ENCODE results near the gene NUDT5.
"Not testable (repeated sequence)": the region's sequence is repeated elsewhere in the genome, so short reads cannot be mapped to it uniquely, and the experiment has no call there.

Gene NUDT5

DNA sequence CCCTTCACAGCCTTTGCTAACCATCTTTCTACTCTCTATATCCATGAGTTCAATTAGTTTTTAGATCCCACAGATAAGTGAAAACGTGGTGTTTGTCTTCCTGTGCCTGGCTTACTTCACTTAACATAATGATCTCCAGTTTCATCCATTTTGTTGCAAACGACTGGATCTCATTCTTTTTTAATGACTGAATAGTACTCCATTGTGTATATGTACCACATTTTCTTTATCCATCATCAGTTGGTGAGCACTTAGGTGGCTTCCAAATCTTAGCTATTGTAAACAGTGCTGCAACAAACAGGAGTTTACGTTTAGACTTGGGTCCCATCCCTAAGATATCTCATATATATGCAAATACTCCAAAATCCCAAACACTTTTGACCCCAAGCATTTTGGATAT is 9.4 kb upstream of the NUDT5 start:
- no peak for DNase-seq (ENCODE audit: low read depth in 4 of 4, low spot score in 1 of 4)

DNA sequence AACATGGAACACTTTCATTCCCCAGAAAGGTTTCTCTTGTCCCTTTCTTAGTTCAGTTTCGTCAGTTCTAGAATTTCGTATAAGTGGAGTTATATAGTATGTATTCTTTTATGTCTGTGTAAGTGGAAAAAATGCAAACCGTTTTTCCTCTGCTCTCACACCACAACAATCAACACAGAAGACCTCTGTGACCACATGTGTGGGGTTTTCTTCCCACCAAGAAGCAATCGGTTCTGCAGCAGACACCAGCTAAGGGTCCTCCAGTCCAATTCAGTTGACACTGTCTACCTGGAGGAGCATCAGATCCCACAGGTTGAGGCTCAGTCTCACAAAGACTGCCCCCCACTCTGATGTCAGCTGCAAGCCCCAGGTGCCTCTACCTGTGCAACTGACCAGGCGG is 6.5 kb upstream of the NUDT5 start:
- no peak for DNase-seq (ENCODE audit: low read depth in 4 of 4, low spot score in 1 of 4)

DNA sequence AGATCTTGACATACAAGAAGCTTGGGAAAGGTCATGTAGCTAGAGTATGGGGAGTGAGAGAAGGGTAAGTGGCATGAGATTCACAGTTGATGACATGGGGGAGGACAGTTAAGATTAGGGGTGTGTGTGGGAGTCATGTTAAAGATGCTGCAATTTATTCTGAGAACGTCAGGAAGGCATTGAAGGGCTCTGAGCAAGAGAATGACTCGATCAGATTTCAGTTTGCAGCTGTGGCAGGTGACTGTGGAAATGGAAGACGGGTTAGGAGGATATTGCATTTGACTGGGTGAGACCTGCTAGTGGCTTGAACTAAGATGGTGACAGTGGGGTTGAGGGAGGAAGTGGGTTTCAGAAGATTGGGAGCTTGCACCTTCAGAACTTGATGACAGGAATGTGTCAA is 5.9 kb upstream of the NUDT5 start:
- DNase-seq (ENCODE audit: low read depth in 4 of 4, low spot score in 1 of 4): no peak

DNA sequence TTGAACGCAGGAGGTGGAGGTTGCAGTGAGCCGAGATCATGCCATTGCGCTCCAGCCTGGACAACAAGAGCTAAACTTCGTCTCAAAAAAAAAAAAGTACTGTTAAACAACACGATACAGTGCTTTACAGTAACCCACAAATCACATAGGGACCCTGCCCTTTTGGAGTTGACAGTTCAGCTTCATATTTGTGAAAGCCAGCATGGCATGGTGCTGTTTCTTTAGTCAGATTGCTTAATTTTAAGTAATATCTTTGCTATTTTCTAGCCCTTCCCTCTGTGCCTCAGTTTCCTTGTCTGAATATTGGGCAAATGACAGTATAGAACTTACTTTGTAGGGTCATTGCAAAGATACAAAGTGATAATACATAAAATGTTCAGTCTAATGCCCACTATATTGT is 5.2 kb upstream of the NUDT5 start:
- DNase-seq (ENCODE audit: low read depth in 4 of 4, low spot score in 1 of 4): no peak

DNA sequence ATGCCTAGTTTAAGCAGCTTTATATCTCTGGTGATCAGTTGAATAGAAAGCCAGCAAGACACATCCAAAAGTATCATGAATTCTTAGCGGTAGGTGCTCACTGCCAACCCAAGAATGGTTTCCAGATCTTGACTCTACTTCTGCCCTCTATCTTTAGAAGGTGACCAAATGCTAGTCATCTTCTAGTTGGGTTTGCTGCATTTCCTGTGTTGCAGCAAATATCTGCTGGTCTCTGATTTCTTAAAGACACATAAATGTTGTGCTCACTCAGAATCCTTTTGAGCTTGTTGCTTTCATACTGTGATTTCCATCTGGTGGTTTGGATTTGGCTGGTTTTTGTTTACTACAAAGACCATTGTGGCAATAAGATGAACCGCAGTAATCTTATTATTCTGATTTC is 2.5 kb upstream of the NUDT5 start:
- DNase-seq (ENCODE audit: low read depth in 4 of 4, low spot score in 1 of 4): no peak

DNA sequence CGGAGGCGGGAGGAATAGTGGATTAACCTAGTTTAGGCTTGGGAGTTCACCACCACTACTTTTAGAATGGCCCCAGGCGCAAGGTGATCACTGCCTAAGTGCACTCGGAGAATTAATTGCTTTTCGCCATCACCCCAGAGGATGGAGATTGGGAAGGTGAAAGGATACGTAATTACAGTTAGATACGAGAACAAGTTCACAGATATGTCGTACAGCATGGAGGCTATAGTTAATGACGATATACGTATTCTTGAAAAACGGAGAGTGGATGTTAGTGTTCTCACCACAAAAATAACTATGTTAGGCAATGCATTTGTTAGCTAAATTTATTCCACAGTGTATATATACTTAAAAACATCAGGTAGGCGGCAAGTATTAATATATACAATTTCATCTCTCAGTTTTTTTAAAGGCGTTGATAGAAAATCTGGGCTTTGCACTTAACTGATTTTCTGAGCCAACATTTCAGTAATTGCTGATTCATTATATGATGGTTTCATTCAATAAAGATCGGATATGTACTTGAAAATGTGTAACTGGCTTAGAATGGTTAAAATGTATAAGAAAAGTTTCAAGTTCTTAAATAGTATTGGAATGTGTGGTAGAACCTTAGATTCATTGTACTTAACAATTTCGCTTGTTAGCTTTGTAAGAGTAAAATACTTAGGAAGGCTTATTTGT is 980 bp upstream of the NUDT5 start:
- DNase-seq (ENCODE audit: low read depth in 4 of 4, low spot score in 1 of 4): no peak

DNA sequence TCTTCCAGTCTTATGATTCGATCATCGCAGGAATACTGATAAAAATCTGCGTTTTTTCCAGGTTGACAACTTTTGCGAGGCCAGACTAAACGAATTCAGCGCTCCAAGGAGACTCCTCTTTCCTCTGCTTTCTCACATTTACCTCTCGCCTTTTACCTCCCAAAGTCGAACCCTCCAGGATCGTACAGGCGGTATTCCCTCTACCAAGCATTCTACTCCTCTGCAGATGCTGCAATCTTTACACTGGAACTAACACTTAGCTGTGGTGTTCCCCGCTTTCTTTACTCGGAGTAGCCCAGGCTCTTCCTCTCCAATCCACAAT is 449 bp downstream of the NUDT5 start:
- no peak for DNase-seq (ENCODE audit: low read depth in 4 of 4, low spot score in 1 of 4)

DNA sequence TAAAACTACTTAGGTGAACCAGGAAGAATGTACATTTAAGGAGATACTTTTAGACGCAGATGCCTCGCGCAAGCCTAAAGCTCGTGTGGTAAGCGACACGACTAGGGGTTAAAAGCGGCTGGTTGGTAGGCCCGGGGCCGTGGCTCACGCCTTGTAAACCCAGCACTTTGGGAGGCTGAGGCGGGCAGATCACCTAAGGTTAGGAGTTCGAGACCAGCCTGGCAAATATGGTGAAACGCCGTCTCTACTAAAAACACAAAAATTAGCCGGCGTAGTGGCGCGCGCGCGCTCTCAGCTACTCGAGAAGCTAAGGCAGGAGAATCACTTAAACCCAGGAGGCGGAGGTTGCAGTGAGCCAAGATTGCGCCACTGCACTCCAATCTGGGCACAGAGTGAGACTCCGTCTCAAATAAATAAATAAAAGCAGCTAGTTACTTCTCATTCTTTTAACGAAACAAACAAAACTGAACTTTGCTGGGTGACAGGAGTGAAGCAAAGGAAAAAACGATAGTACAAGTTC is 879 bp downstream of the NUDT5 start:
- peak in 1 of 4 experiments; percentile 12 for DNase-seq (ENCODE audit: low read depth in 4 of 4, low spot score in 1 of 4)

DNA sequence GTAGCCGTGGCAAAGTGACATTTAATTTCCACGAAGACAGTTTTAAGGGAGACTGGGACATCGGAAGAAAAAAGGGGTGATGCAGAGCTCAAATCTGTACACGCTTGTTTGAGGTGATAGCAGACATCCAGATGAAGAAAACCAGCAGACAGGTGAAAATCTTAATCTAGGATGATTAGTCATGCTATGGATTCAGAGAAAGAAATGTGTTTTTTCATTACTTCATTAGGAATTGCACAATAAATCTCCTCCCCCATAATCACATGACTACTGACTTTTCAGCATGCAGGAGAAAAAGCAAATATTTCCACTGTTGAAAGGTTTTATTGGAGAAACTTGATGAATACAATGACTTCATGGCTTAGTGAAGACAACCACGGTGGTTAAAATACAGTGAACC is 2.5 kb downstream of the NUDT5 start:
- no peak for DNase-seq (ENCODE audit: low read depth in 4 of 4, low spot score in 1 of 4)

DNA sequence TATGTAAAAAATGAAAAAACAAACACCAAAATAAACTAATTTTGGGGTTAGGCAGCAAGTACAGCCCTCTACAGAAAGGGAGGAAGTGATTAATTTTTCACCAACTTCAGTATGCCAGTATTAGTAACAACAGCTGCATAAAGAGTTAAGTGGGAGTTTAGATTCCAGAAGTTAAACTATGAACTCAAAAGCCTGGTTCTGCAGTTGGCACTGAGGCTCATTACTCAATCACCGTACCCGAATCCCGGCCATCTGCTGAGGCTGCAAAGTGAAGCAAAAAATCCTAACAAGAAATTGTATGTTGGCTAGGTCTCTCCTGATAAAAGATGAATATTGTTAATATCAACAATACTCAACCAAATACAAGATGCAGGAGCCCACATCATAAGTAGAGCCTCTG is 4.0 kb downstream of the NUDT5 start:
- DNase-seq (ENCODE audit: low read depth in 4 of 4, low spot score in 1 of 4): no peak

DNA sequence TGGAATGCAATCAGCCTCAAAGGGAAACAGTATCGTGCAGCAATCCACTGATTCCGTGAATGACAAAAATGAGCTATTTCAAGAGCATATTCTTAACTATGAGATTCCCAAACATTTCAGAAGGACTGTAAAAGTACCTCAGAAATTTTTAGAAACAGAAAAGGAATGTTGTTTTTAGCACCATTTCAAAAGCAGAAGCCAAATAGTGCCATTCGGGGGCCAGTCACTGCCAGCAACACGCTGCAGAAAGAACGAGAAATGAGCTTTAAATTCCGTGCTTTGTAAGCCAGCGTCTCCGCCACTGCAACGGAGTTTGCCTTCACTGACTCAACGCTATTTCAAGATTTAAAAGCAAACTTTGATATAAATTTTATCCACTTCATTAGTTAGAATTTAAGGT is 6.3 kb downstream of the NUDT5 start:
- DNase-seq (ENCODE audit: low read depth in 4 of 4, low spot score in 1 of 4): no peak

DNA sequence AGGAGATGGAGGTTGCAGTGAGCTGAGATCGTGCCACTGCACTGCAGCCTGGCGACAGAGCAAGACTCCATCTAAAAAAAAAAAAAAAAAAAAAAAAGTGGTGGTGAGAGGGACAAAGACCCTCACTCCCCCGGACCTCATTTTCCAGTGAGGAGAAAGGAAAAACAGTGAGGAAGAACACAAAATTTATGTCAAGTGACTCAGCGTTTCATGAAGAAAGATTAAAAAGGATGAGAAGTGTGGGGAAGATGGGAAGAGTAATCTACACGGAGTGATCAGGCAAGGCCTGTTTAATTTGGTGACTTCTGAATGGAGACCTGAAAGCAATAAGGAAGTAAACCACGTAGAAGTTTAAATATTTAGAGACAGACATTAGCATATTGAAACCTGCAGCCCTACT is 7.0 kb downstream of the NUDT5 start:
- DNase-seq (ENCODE audit: low read depth in 4 of 4, low spot score in 1 of 4): no peak

DNA sequence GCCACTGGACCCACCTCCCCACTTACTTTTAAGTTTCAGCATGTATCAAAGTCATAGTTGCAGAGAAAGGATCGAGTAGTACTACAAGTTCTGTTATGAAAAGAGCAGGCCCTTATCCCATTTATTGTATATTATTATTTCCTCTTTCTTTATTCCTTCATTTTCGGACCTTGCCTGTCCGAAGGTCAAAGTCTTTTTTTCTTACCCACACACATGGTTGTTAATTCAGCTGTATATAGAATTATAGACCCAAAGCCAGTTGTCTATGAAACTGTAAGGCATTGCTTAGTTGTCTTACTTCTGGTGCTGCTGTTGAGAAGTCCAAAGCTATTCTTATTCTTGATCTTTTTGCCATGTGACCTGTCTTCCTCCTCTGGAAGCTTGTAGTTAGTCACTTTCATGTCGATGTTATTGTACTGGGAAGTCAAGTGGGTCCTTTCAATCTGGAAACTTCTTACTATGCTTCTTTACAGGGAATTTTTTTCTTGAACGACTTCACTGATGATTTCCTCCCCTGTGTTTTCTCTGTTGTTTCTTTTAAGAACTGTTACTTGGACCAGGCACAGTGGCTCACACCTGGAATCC is 8.3 kb downstream of the NUDT5 start:
- no peak for DNase-seq (ENCODE audit: low read depth in 4 of 4, low spot score in 1 of 4)

DNA sequence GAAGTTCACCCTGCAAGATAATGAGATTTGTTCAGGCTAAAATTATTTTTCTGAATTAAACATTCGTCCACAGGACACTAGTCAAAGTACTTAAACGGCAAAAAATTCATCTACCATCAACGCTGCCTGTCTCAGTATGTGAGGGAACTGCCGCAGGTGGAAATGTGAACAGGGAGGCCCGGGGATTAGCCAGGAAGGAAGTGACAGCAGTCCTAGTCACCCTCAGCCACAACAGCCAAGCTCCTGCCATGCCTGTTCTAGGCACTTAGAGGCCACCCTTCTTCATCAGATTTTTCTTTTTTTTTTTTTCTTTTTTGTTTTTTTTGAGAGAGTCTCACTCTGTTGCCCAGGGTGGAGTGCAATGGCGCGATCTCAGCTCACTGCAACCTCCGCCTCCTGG is 9.4 kb downstream of the NUDT5 start:
- DNase-seq (ENCODE audit: low read depth in 4 of 4, low spot score in 1 of 4): no peak

DNA sequence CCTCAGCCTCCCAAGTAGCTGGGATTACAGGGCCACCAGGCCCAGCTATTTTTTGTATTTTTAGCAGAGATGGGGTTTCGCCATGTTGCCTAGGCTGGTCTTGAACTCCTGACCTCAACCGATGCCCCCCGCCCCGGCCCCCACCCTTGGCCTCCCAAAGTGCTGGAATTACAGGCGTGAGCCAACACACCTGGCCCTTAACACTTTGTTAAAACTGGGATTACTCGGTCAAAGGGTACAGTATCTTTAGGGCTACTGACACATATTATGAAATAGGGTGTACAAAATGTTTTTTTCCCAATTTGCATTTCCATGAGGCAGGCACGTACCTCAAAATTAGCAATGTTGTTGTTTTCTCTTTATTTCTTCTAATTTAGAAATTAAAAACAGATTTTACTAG is 11.5 kb downstream of the NUDT5 start:
- DNase-seq (ENCODE audit: low read depth in 4 of 4, low spot score in 1 of 4): no peak

DNA sequence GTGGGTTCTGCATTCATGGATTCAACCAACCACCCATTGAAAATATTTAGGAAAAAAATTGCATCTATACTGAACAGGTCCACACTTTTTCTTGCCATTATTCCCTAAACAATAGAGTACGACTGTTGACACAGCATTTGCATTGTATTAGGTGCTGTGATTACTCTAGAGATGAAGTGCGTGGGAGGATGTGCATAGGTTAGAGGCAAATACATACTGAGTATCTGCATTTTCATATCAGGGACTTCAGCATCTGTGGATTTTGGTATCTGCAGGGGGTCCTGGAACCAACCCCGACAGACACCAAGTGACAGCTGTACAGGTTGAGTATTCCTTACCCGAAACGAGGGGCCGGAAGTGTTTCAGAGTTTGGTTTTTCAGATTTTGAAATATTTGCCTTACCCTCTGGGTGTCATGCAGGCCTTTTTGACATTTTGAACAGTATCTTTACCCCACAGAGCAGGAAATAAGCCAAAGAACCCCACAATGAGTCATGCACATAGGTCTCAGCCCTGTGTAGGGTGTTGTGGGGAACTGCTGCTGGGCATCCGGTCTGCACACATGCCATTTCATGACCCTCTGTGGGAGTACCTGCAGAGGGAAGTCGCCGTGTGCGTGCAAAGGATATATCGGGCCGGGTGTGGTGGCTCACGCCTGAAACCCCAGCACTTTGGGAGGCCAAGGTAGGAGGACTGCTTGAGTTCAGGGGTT is 14.5 kb downstream of the NUDT5 start:
- peak in 2 of 4 experiments; percentile 32 to 43 for DNase-seq (ENCODE audit: low read depth in 4 of 4, low spot score in 1 of 4)

DNA sequence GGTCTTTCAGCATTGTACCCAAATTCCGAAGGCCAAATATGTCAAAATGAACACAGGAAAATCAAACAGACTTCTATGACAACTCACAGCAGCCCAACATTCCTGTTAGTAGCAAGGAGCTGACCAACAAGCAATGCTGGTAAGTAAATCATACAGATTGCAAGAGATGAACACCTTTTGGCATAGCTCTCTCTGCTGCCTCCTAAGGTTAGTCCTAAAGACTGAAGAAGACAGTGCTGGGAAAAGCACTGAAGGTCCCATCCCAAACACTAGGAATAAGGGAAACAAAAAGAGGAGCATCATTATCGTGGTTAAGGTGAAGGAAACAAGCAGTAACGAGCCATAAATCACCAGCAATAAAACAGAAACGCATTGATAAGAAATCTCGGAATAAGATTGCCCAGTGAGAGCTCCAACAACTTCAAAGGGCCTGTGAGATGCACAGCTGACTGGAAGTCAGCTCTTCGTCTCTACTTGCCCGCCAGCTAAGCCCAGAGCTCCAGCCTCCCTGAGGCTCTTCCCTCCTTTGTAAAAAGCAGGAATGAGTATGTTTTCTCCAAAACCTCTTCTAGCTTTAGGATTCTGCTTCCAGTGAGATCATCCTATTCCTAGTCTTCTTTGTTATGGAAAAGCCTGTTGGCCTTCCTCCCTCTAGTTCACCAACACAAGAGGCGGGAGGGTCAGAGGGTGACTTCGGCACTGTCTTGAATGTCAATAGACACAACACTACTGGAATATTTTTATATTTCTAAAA is 15.3 kb downstream of the NUDT5 start:
- DNase-seq (ENCODE audit: low read depth in 4 of 4, low spot score in 1 of 4): no peak

DNA sequence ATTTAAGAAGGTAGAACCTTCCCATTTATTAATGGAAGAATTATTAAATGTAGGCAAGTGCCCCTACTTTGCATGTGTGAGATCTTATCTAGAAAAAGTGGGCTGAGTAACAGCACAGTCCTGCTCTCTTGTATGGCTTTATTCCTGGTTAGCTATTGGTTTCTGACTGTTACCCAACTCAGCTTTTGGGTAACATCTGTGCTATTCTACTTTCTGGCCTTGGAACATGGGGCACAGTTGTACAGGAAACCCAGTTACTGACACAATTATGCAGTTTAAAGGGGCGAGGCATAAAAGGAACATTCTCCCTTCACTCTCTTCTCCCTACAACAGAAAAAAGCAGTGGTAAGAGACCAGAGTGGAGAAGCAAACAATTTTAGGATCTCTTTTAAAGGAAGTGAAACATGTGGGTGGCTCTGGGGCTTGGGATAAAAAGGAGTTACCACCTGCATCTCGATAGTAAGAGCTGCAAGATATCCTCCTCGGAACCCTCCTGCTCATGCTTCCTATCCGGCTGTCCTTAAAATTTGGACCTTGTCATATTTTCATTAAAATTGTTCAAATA is 16.0 kb downstream of the NUDT5 start:
- DNase-seq (ENCODE audit: low read depth in 4 of 4, low spot score in 1 of 4): no peak

DNA sequence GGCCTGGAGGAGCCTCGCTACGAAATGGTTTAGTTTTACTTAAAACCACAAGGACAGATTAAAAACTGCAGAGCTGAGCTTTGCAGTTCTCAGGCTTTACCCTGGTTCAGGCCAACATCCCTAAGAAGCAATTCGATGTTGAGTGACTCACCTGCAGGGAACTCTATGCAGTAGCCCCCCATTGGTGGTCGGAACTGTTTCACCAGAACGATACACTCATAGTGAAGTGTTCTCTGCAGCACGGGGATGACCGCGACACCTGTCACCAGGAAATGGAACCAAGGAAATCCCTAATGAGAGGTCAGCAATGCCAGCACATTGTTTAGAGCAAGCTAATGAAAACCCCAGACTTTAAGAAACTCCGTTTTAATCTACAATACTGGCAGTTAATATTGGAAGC is 18.0 kb downstream of the NUDT5 start:
- DNase-seq (ENCODE audit: low read depth in 4 of 4, low spot score in 1 of 4): no peak

DNA sequence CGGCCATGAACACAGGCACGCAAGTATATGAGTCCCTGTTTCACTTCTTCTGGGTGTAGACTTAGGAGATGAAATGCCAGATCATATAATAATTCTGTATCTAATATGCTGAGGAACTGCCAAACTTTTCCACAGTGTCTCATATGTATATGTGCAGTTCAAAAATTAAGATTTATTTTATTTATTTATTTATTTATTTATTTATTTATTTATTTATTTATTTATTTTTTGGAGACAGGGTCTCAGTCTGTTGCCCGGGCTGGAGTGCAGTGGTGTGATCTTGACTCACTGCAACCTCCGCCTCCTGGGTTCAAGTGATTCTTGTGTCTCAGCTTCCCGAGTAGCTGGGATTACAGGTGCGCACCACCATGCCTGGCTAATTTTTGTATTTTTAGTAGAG is 24.2 kb downstream of the NUDT5 start:
- DNase-seq (ENCODE audit: low read depth in 4 of 4, low spot score in 1 of 4): not testable (repeated sequence)

DNA sequence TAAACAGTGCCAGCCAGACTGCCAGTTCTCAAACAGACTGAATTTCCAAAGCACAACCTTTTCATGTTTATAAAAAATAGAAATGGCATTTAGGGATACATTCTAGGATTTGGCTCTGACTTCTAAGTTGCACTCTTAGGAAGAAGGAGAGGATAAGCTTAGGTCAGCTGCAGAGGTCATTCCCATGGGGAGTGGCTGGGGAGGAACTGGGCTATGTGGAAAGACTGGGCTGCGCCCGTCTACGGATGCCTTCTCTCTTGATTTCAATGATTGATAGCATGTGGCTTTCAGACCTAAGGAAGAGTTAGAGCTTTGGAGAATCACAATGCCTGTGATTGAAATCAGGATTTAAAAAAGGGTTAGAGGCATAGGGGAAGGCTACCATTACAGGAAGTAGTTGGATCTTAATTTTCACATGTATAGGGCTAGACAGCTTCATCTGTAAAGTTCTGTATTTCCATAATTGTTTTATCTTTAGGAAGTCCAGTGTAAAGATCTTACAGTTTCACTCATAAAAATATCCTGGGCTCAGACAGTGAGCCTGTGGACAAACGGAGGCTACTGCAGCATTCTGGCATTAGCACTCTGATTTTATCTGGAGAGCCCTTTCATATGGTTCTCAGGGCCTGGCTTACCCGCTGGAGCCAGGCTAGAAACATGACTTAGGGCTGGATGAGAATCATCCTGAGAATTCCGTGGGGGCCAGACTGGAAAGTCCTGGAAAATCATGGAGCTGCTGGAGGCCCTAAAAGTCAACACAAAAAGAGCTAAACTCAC is 29.5 kb downstream of the NUDT5 start:
- no peak for DNase-seq (ENCODE audit: low read depth in 4 of 4, low spot score in 1 of 4)
